WI38 (cell line): ENCODE results near the gene STK11IP.

ENCODE experiments used
- H3K4me3 ChIP-seq: 2 replicates; pipeline ENCODE4 v1.5.1; 2011; ENCODE audit warnings: low read depth, mild to moderate bottlenecking, control low read depth, low read length
- TF ChIP-seq, protein P1 (sequence below): IDR thresholded peaks from 2 replicates; pipeline ENCODE4 v1.5.1; 2012; ENCODE audit warnings: low read depth, mild to moderate bottlenecking, control low read depth, low read length

STK11IP gene

DNA sequence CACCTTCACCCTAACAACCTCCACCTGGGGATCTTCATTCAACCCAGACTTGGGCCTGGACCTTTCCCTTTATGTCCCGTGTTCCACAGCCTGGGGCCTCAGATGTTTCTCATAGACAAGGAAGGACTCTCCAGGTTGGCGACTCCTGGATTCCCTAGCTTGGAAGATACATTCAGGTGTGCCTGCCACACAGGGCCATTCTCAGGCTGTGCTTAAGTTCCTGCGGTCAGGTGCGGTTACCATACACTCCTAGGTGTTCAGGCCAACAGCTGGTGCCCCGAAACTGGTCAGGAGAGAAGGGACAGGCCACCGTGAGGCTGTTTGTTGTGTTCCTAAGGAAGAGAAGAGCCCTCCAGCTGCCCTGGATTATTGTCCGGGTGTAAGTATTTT lies 45.4 kb downstream of the STK11IP start:
- no peak overlapping the region for H3K4me3 ChIP-seq
- TF ChIP-seq, protein P1, sequence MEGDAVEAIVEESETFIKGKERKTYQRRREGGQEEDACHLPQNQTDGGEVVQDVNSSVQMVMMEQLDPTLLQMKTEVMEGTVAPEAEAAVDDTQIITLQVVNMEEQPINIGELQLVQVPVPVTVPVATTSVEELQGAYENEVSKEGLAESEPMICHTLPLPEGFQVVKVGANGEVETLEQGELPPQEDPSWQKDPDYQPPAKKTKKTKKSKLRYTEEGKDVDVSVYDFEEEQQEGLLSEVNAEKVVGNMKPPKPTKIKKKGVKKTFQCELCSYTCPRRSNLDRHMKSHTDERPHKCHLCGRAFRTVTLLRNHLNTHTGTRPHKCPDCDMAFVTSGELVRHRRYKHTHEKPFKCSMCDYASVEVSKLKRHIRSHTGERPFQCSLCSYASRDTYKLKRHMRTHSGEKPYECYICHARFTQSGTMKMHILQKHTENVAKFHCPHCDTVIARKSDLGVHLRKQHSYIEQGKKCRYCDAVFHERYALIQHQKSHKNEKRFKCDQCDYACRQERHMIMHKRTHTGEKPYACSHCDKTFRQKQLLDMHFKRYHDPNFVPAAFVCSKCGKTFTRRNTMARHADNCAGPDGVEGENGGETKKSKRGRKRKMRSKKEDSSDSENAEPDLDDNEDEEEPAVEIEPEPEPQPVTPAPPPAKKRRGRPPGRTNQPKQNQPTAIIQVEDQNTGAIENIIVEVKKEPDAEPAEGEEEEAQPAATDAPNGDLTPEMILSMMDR, result no peak

DNA sequence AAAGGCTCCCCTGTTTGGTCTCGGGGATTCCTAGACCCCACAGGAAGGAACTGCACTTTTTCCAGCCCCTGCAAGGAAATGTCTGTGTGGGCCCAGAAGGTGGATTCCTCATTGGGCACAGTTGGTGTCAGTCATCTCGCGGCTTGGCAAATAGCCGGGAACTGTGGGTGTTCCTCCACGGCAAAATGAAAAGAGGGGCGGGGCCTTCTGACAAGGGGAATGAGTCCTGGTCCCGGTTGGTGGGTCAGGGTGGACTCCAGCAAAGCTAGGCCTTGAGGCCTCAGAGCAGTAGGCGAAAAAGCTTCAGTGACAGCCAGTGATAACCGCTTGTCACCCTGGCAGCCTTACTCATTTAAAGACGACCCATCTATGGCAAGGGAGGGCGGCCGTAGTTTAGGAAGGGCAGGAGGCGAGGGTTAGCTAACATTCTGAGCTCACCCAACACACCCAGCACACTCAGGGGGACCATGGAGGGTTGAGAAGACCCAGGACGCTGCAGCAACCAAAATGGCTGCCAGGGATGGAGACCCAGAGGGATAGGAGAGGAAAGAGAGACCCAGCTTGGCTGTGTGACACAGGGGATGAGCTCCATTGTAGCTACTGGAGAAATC lies 46.2 kb downstream of the STK11IP start:
- TF ChIP-seq, protein P1, result no peak
- no peak overlapping the region for H3K4me3 ChIP-seq

- TF ChIP-seq, protein P1, result no peak
- H3K4me3 ChIP-seq, result no peak overlapping the region
These were observed 47.3 kb downstream of the STK11IP start for GRCh38 chr2:219644801-219645480.

DNA sequence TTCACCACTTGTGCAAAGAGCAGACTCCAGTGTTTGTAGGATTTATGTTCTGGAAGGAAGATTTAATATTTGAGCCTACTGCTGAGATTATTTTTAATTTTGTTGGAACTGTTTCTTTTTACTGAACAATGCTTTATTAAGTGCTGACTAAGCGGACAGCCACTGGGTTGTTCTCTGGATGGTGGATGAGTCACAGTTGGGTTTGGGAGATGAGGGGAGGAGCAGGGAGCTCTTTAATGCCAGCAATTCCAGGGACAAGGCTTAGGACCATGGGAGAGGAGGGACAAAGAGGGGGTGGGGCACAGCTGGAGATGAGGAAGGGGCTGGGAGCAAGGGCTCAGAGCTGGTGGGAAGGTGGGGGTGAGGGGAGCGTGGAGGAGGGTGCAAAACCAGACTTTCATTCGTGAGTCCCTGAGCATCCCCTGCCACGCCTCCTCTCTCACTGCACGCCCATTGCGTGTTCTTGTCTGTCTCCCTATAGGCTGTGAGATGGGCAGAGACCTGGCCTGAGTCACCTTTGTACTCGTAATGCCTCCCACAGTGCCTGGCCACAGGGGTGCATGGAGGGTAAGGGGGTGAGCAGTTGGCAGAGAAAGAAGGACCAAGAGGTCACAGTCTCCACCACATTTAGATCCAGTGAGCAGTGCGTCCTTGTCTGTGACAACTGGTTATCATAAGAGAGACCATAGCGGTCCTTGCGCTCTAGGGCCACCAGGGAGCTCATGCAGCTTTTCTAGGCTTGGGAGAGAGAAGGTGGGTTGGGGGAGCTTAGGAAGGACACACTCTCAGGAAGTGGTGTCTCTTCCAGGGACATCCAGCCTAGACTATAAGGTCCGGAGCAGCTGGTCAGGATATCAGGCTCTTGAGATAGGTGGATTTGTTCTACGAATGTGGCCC lies 48.2 kb downstream of the STK11IP start:
- H3K4me3 ChIP-seq, result no peak overlapping the region
- TF ChIP-seq, protein P1, result no peak

DNA sequence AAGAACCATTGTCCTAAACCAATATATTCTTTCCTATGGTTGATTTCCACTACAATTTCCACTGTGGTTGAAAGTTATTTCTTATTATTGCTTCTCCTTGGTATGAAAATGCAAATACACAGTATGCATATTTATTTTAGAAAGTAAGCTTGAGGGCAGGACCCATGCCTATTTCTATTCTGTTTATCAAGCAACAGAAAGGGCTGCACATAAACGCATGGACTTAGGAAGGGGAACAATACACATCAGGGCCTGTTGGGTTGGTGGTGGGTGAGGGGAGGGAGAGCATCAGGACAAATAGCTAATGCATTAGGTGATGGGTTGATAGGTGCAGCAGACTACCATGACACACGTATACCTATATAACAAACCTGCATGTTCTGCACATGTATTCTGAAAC lies 50.5 kb downstream of the STK11IP start:
- H3K4me3 ChIP-seq, result no peak overlapping the region
- TF ChIP-seq, protein P1, result no peak

- TF ChIP-seq, protein P1, result no peak
- no peak overlapping the region for H3K4me3 ChIP-seq
These were observed 51.3 kb downstream of the STK11IP start for GRCh38 chr2:219648963-219649362.
